ENCODE data around the gene APBA1.

APBA1 gene

GRCh38 chr9:69637193-69637816, 34.9 kb downstream of the APBA1 start:
- TF ChIP-seq CTCF (IDR thresholded peaks at IDR 0.05), result no peak

GRCh38 chr9:69633716-69634115, 38.5 kb downstream of the APBA1 start:
- no peak for TF ChIP-seq CTCF (IDR thresholded peaks at IDR 0.05)

GRCh38 chr9:69632768-69633167, 39.4 kb downstream of the APBA1 start:
- TF ChIP-seq CTCF (IDR thresholded peaks at IDR 0.05), result no peak

- no peak for TF ChIP-seq CTCF (IDR thresholded peaks at IDR 0.05)
Observed at GRCh38 chr9:69627281-69627680, 44.9 kb downstream of the APBA1 start.

GRCh38 chr9:69623276-69623675, 48.9 kb downstream of the APBA1 start:
- no peak for TF ChIP-seq CTCF (IDR thresholded peaks at IDR 0.05)

GRCh38 chr9:69622676-69623075, 49.5 kb downstream of the APBA1 start:
- TF ChIP-seq CTCF (IDR thresholded peaks at IDR 0.05), result no peak

GRCh38 chr9:69621730-69622460, 50.3 kb downstream of the APBA1 start:
- TF ChIP-seq CTCF (IDR thresholded peaks at IDR 0.05), result no peak
